Measurements from ENCODE around the gene TBCD.

The TBCD gene

DNA sequence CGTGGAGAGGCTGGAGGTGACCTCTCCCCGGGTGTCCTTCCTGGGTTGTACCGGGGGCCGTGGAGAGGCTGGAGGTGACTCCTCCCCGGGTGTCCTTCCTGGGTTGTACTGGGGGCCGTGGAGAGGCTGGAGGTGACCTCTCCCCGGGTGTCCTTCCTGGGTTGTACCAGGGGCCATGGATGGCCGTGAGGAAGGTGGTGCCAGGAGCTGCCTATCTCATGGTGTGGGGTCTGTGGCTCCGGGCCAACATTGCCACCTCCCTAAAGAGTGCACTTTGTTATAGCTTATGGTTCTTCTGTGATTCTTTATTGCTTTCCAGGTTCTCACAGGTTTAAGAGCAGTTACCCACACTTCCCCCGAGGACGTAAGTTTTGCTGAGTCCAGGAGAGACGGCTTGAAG lies 174.2 kb downstream of the TBCD start:
- TF ChIP-seq MYC (IDR thresholded peaks at IDR 0.05; ENCODE audit: low read depth, low read length) (no peak), POLR2A (IDR thresholded peaks at IDR 0.05; ENCODE audit: extremely low read depth, insufficient read length) (no peak)
- TF ChIP-seq, protein P1, sequence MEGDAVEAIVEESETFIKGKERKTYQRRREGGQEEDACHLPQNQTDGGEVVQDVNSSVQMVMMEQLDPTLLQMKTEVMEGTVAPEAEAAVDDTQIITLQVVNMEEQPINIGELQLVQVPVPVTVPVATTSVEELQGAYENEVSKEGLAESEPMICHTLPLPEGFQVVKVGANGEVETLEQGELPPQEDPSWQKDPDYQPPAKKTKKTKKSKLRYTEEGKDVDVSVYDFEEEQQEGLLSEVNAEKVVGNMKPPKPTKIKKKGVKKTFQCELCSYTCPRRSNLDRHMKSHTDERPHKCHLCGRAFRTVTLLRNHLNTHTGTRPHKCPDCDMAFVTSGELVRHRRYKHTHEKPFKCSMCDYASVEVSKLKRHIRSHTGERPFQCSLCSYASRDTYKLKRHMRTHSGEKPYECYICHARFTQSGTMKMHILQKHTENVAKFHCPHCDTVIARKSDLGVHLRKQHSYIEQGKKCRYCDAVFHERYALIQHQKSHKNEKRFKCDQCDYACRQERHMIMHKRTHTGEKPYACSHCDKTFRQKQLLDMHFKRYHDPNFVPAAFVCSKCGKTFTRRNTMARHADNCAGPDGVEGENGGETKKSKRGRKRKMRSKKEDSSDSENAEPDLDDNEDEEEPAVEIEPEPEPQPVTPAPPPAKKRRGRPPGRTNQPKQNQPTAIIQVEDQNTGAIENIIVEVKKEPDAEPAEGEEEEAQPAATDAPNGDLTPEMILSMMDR (IDR thresholded peaks at IDR 0.05; ENCODE audit: low read depth, low read length): no peak
- TF ChIP-seq, protein P2, sequence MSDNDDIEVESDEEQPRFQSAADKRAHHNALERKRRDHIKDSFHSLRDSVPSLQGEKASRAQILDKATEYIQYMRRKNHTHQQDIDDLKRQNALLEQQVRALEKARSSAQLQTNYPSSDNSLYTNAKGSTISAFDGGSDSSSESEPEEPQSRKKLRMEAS (IDR thresholded peaks at IDR 0.05; ENCODE audit: low read depth, low read length): no peak
- DNase-seq (ENCODE audit: low read depth): no peak

DNA sequence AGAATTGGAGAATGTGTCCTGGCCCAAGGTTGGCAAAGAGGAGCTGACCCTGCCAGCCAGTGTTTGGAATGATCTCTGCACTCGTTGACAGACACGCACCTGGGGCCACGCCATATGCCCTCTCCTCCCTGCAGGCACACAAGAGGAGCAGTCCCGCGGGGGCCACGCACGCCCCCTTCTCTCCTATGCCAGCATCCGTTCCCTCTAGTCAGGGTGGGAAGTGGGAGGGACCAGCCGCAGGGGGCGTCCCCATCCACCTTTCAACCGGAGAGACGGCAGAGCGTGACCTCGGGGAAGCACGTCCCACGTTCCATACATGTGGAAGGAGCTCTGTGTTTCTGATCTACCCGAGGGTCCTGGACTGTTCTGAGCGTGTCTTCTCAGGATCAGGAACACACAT lies 174.9 kb downstream of the TBCD start:
- TF ChIP-seq, protein P2 (IDR thresholded peaks at IDR 0.05; ENCODE audit: low read depth, low read length): no peak
- no peak for TF ChIP-seq MYC (IDR thresholded peaks at IDR 0.05; ENCODE audit: low read depth, low read length)
- TF ChIP-seq, protein P1 (IDR thresholded peaks at IDR 0.05; ENCODE audit: low read depth, low read length): no peak
- no peak for TF ChIP-seq POLR2A (IDR thresholded peaks at IDR 0.05; ENCODE audit: extremely low read depth, insufficient read length)
- no peak for DNase-seq (ENCODE audit: low read depth)
- H3K4me3 ChIP-seq (ENCODE audit: low read depth, low read length): no peak overlapping the region

More for the DNA sequence above, 174.2 kb downstream of the TBCD start:
- H3K4me3 ChIP-seq (ENCODE audit: low read depth, low read length): no peak overlapping the region

DNA sequence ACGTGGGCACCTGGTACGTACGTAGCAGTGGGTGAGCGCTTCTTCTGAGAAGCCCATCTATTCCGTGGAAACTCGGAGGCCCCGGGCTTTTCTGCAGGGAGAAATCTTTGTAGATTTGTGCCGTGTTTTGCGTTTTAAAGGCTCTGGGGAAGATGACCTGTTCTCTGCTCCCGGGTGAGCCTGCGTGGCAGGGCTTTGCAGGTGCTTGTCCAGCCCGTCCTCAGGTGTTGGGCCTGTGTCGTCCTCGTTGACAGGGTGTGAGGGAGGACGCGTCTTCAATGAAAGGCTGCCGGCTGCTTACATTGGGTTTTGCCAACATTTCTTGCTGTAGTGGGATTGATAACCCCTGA lies 175.4 kb downstream of the TBCD start:
- H3K4me3 ChIP-seq (ENCODE audit: low read depth, low read length): no peak overlapping the region
- TF ChIP-seq, protein P2 (IDR thresholded peaks at IDR 0.05; ENCODE audit: low read depth, low read length): no peak
- TF ChIP-seq POLR2A (IDR thresholded peaks at IDR 0.05; ENCODE audit: extremely low read depth, insufficient read length): no peak
- TF ChIP-seq, protein P1 (IDR thresholded peaks at IDR 0.05; ENCODE audit: low read depth, low read length): no peak
- TF ChIP-seq MYC (IDR thresholded peaks at IDR 0.05; ENCODE audit: low read depth, low read length): no peak
- no peak for DNase-seq (ENCODE audit: low read depth)

DNA sequence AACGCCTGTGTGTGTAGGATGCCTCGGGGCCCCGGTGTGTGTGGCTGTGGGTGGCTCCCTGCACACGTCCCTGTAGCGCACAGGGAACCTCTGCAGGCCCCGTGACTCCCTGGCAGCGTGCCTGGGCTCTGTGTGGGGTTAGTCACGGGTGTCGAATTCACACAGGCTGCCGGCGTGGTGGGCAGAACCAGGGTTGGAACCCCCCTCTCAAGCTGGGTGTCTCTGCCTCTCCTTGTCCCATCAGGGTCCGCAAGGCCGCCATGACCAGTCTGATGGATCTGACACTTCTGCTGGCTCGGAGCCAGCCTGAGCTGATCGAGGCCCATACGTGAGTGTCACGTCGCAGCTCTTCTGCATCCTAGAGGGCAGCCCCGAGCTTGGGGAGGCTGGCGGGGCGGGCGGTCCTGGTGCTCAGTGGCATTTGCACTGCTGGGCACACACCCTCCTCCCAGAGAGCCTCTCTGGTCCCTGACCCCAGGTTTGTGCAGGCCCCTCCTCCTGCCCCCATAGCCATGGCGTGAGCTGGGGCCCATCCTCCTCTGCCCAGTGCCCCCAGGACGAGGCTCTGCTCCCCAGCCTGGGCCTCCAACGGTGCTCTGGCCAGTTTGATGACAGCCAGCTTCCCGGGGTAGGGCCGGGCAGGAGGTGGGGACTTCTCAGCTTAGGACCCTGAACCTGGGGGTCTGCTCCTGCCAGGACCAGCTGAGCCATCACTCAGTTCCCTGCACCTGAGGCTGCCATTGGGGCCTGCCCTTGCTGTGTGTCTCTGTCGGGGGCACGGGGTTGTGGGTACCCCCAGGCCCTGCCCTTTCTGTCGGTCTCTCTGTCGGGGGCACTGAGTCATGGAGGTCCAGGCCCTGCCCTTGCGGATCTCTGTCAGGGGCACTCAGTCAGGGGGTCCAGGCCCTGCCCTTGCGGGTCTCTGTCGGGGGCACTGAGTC lies 176.1 kb downstream of the TBCD start:
- no peak for DNase-seq (ENCODE audit: low read depth)
- no peak overlapping the region for H3K4me3 ChIP-seq (ENCODE audit: low read depth, low read length)
- no peak for TF ChIP-seq MYC (IDR thresholded peaks at IDR 0.05; ENCODE audit: low read depth, low read length)
- TF ChIP-seq, protein P2 (IDR thresholded peaks at IDR 0.05; ENCODE audit: low read depth, low read length): no peak
- TF ChIP-seq POLR2A (IDR thresholded peaks at IDR 0.05; ENCODE audit: extremely low read depth, insufficient read length): no peak
- TF ChIP-seq, protein P1 (IDR thresholded peaks at IDR 0.05; ENCODE audit: low read depth, low read length): no peak

DNA sequence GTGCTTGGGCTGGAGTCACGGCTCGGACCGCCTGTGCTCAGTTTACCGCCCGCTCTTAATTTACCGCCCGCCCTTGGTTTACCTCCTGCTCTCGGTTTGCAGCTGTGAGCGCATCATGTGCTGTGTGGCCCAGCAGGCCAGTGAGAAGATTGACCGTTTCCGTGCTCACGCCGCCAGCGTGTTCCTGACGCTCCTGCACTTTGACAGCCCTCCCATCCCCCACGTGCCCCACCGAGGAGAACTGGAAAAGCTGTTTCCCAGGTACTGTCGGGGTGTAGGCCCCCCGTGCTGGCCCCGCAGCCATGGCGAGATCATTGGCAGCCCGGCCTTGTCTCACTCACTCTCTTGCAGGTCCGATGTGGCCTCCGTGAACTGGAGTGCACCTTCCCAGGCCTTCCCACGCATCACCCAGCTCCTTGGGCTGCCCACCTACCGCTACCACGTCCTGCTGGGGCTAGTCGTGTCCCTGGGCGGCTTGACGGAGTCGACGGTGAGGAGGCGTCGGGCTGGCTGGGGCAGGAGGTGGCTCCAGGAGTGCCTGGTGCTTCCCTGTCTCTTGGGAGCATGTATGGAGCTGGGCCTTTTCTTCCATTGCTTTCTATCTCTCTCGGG lies 177.3 kb downstream of the TBCD start:
- H3K4me3 ChIP-seq (ENCODE audit: low read depth, low read length): no peak overlapping the region
- TF ChIP-seq POLR2A (IDR thresholded peaks at IDR 0.05; ENCODE audit: extremely low read depth, insufficient read length) (no peak), MYC (IDR thresholded peaks at IDR 0.05; ENCODE audit: low read depth, low read length) (no peak)
- TF ChIP-seq, protein P1 (IDR thresholded peaks at IDR 0.05; ENCODE audit: low read depth, low read length): no peak
- TF ChIP-seq, protein P2 (IDR thresholded peaks at IDR 0.05; ENCODE audit: low read depth, low read length): no peak
- no peak for DNase-seq (ENCODE audit: low read depth)

All from NB4 (cell line).